Stimulated activated CD4-positive, alpha-beta T cell treated with anti-CD3 and anti-CD28 coated beads, Interleukin-4, amount 100 ng/mL, for 48 hours (primary cell): ENCODE data around the gene PACS2.

Source experiments
- DNase-seq, 2 donors: peaks; one replicate each; pipeline ENCODE4 v3.0.0-alpha.2; 2020; ENCODE audit warnings: low read depth in 2 of 2

The PACS2 gene

GRCh38 chr14:105368426-105368825 lies 53.9 kb downstream of the PACS2 start:
- DNase-seq: no peak

GRCh38 chr14:105368910-105369652 lies 54.5 kb downstream of the PACS2 start:
- no peak for DNase-seq

- DNase-seq: no peak
Measured at GRCh38 chr14:105369653-105370040, 55.1 kb downstream of the PACS2 start.

GRCh38 chr14:105374389-105374788 lies 59.8 kb downstream of the PACS2 start:
- no peak for DNase-seq

- DNase-seq: peak; percentile 34 to 43
Measured at GRCh38 chr14:105375635-105376057, 61.1 kb downstream of the PACS2 start.

GRCh38 chr14:105376521-105377440 lies 62.2 kb downstream of the PACS2 start:
- no peak for DNase-seq

GRCh38 chr14:105377555-105378182 lies 63.1 kb downstream of the PACS2 start:
- DNase-seq: no peak

GRCh38 chr14:105378199-105378598 lies 63.7 kb downstream of the PACS2 start:
- no peak for DNase-seq

GRCh38 chr14:105378873-105379685 lies 64.5 kb downstream of the PACS2 start:
- no peak for DNase-seq

- no peak for DNase-seq
Measured at GRCh38 chr14:105379946-105380345, 65.4 kb downstream of the PACS2 start.

GRCh38 chr14:105380756-105381155 lies 66.2 kb downstream of the PACS2 start:
- no peak for DNase-seq

- DNase-seq: no peak
Measured at GRCh38 chr14:105381446-105382342, 67.1 kb downstream of the PACS2 start.

GRCh38 chr14:105382343-105383082 lies 68.0 kb downstream of the PACS2 start:
- DNase-seq: no peak

- no peak for DNase-seq
Measured at GRCh38 chr14:105383083-105383730, 68.7 kb downstream of the PACS2 start.

- DNase-seq: no peak
Measured at GRCh38 chr14:105384041-105384557, 69.6 kb downstream of the PACS2 start.

GRCh38 chr14:105384605-105385321 lies 70.2 kb downstream of the PACS2 start:
- DNase-seq: no peak

- no peak for DNase-seq
Measured at GRCh38 chr14:105385322-105385637, 70.7 kb downstream of the PACS2 start.

GRCh38 chr14:105385698-105386365 lies 71.3 kb downstream of the PACS2 start:
- no peak for DNase-seq
